HG03139 (cell line): ENCODE data around the gene CALR3.
"Not testable (repeated sequence)": the region's sequence is repeated elsewhere in the genome, so short reads cannot be mapped to it uniquely, and the experiment has no call there.

Experiments
- ATAC-seq: cut with Tn5 transposase; IDR thresholded peaks from one replicate; pipeline ENCODE4 v1.9.1; 2021; ENCODE audit not compliant: unreplicated experiment

The CALR3 gene

DNA sequence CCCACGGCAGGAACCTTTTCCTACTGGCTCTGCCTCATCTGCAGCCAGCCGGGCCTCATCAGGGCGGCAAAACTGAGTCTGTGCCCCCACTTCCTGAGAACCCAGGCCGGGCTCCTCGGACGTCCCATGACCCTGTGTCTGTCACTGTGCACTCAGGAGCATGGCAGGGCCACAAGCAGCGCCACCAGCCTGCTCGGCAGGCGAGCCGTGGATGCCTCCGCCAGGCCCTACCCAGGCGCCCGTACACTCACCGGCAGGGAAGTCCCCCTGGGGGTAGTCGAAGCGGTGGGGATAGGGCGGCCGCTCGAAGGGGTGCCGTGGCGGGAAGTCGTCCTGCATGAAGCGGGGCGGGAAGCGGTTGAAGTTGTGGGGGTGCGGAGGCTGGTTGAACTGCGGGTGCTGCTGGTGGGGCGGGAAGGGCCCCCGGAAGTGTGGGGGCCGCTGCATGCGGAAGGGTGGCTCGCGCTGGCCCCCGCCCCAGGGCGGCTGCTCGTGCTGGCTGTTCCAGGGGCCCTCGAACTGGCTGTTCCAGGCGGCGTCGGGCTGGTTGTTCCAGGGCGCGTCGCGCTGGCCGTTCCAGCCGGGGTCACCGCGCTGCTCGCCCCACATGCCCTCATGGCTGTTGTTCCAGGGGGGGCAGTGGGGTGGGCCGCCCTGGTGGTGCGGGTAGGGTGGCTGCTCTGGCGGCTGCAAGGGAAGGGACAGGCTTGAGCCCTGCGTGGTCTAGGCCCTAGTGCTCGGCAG, 29.2 kb upstream of the CALR3 start:
- no peak for ATAC-seq

- ATAC-seq = no peak
Measured at GRCh38 chr19:16522559-16523377, 26.8 kb upstream of the CALR3 start.

DNA sequence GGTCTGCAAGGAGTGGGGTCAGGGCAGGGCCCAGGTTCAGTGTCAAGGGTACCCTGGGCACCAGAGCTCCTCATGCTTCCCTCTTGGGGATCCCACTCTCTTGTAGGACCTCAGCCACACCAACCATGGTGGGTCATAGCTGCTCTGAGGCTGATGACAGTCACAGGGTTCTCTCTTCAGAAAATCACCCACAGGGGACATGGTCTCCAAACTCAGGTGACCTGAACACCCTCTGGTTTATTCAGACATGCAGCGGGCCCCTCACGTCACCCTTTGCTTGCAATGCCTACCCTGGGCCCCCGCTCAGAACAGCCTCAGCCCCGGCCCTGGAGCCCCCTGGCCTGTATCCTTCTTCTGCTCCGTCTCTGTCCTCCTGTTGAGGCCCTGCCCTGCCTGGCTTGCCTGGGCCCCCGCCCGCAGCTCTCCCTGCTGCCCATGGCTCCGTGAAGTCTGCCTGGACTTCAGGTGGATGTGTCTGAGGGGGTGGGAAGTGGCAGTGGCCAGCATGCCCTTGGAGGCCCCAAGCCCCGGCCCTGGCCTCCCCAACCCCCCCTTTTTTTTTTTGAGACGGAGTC, 25.8 kb upstream of the CALR3 start:
- ATAC-seq = no peak

DNA sequence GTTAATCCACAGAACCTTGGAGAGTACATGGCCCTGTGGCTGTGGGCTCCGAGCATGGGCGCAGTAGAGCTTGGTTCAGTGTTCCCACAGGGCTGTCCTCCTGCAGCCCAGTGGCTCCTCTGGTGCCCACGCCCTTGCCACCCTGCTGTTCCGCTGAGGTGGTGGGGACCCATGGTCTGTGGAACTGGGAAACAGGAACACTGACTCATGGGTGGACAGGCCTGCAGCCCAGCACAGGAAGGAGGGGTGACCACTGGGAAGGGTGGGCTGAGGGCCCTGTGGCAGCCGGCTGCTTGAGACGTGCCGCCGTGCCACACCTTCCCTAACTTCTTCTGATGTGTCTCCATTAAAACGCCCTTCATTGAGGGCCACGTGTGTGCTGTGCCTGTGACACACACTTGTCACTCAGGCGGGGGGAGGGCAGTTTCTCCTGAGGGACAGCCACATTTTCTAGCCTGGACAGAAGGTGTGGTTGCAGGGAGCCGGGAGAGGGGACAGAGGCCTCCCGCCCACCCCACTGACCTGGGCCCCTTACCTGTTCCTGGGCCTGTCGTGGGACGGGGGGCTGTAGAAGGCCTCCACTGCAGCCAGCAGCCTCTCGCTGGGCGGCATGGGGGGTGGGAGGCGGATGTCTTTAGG, 25.1 kb upstream of the CALR3 start:
- no peak for ATAC-seq

DNA sequence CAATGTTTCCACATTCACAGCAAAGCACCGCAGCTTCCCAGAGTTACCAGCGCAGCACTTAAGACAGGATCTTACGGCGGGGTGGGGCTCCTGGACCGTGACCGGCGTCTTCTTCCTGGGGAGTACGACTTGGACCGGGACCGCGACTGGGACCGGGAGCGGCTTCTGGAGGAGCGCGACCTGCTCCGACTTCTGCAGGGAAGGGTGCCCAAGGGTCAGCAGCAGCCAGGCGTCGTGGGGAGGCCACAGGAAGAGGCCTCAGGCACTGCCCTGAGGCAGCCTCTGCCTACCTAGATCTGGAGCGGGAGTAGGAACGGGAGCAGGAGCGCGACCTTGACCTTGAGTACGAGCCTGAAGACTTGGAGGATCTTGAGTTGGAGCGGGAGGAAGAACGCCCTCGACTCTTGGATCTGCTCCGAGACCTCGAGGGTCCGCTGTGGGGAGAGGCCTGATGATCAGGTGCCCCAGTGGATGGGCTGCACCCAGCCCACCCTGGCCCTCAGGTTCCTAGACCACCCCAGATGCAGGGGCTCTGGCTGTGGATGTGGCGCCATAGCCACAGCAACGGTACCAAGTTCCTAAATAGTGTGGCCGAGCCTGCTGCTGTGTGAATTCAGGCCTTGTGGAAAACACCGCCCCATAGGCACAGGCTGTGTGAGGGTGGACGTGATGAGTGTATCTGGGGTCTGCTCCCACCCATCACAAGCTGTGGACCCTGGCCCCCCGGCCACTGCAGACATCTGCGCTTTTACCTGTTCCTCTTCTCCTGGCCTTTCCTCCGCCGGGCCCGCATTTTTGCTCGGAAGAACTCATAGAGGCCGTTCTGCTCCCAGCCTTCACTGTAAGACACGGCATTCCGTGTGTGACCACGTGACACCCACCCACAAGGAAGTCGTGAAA, 24.4 kb upstream of the CALR3 start:
- no peak for ATAC-seq

DNA sequence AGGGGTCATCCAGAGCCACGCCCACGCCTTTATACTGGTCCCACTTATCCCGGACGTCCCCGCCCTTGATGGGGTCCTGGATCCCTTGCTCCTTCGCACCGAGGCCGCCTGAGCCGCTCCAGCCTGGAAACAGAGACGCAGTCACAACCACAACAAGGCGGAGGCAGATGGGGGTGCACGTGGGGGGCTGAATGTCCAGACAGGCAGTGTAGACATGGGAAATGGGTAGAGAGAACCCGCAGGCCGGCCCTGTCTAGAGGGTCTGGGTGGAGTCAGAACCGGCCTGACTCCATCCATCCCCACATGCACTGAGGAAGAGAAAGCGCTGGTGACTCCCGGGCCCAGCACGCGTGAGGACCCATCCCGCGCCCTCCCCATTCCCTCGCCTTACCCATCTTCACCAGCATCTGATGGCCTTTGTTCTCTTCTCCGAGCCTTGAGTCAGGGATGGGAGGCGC, 23.3 kb upstream of the CALR3 start:
- ATAC-seq = no peak

DNA sequence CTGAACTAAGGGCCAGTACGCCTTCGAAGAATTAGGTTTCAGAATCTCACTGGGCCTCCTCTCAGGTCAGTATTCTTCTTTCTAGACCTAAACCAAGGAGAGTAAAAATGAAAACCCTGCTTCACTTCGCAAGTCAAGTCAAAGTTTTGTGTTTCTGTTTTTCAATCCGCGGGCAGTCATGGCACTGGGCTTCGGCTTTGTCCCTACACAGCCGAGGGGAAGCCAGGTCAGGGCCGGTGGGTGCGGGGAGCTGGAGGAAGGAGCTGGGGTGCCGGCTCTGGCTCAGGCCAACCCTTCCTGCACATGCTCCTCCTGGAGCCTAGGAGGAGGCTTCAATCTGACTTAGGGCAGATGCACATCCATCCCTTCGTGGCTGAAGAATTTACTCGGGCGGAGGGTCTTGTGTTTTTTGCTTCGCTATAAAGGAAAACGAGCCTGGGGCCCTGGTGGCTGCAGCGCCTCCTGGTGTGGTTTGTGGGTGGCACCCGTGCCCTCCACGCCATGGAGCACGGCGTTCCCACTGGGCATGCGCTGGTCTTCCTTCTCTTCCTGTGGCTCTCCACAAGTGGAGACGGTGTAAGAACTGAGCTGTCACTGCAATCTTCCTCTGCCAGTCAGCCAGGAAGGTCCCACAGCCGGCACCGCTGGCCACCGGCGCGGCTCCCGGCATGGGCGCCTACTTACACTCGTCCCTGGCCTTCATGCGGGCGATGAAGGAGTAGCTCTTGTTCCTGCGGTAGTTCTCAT, 22.7 kb upstream of the CALR3 start:
- no peak for ATAC-seq

DNA sequence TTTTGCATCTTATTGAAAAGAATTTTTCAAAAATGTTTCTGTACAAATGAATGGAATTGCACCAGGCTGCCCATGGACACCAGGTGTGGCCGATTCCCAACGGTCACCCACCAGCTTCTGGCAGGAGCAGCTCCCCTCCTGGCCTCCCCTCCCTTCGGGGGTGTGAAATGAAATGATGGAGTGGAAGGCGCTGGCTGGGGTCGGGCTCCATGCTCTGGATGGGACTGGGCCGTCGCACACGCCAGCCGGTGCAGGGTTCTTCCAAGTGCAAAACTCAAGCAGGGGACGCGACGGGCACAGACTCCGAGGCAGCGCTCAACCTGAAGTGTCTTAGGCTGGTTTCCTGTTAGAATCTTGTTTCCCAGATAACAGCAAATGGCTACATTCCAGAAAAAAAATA, 22.1 kb upstream of the CALR3 start:
- ATAC-seq = no peak

GRCh38 chr19:16516923-16517610, 21.1 kb upstream of the CALR3 start:
- no peak for ATAC-seq

GRCh38 chr19:16516381-16516780, 20.4 kb upstream of the CALR3 start:
- ATAC-seq = no peak

- ATAC-seq = no peak
Measured at GRCh38 chr19:16514383-16515019, 18.5 kb upstream of the CALR3 start.

DNA sequence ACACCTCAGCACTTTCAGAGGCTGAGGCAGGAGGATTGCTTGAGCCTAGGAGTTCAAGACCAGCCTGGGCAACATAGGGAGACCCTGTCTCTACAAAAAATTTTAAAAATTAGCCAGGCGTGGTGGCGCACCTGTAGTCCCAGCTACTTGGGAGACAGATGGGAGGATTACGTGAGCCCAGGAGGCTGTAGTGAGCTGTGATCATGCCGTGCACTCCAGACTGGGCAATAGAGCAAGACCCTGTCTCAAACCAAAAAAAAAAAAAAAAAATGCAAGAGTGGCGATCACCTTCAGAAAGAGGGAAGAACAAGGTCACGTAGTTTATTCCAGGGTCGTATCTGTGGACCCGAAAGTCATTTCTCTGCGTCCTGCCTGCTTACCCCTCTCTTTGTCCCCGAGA, 16.6 kb upstream of the CALR3 start:
- not testable (repeated sequence) for ATAC-seq

GRCh38 chr19:16509141-16510061, 13.4 kb upstream of the CALR3 start:
- ATAC-seq = no peak

GRCh38 chr19:16508546-16508945, 12.6 kb upstream of the CALR3 start:
- ATAC-seq = no peak

GRCh38 chr19:16506961-16507360, 11.0 kb upstream of the CALR3 start:
- no peak for ATAC-seq

- not testable (repeated sequence) for ATAC-seq
Measured at GRCh38 chr19:16506161-16506560, 10.2 kb upstream of the CALR3 start.

GRCh38 chr19:16504271-16504670, 8.3 kb upstream of the CALR3 start:
- no peak for ATAC-seq

DNA sequence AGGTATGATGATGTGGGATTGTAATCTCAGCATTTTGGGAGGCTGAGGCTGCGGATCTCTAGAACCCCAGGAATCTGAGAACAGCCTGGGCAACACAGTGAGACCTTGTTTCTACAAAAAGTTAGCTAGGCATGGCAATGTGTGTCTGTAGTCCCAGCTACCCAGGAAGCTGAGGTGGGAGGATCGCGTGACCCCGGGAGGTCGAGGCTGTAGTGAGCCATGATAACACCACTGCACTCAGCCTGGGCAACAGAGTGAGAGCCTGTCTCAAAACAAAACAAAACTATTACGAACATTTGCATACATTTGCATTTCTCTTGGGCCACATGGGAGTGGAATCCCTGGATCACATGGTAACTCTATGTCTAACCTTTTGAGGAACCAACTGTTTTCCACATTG, 1.9 kb upstream of the CALR3 start:
- ATAC-seq = no peak
